Eye (tissue), 1 donor: ENCODE data around the gene DGKB.

ENCODE experiments used
- DNase-seq: peaks from one replicate; pipeline ENCODE4 v3.0.0-alpha.2; 2015

DGKB gene

DNA sequence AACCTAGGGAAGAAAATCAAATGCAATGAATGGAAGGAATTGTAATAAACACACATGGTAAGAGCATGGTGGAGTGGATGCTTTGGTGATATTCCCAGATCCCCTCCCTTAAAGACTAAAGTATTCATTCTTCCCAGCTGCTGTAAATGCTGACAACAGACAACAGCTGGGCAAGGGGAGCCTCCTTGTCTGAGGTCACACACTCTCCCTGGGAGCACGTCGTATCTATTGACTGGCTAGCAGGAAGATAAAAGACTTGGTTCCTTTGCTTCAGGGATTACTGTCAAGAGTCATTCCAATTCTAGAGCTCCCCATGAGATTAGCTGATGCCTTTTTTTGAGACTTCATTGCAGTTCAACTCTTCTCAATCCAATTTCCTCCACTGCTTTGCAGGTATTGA lies 469.6 kb downstream of the DGKB start:
- DNase-seq: peak; percentile 45

DNA sequence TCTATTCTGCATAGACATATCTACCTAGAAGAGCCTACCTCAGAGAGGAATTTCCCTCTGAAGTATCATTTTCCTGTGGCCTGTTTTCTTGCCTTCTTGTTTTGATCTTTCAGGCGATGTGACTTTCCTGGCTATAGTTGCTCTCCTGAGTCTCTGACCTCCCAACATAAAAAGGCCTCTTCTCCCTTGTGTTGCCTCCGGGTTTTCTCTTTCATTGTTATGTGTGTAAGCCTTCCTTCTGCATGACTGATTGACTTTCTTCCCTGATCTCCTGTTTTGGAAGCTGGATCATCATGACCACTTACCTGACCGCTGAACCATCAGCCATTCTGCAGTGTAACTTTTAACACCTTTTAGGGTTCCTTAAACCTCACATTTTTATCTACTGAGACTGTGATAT lies 471.6 kb downstream of the DGKB start:
- no peak for DNase-seq

DNA sequence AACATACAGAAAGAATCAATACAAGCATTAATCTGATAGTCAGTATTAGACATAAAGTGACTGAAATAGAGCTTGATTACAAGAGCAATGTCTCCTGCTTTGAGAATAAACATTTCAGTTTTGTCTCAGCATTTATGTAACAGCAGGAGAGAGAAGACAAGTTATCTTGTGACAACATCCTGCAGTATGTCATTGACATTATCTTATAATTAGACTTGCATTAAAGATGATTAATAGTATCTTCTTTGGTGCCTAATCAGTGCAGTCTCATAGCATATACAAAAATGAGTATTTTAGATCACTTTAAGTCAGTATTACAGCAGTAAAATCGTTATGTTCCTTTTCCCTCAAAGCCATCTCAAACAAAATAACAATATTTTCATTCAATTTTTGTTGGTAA lies 477.0 kb downstream of the DGKB start:
- no peak for DNase-seq

DNA sequence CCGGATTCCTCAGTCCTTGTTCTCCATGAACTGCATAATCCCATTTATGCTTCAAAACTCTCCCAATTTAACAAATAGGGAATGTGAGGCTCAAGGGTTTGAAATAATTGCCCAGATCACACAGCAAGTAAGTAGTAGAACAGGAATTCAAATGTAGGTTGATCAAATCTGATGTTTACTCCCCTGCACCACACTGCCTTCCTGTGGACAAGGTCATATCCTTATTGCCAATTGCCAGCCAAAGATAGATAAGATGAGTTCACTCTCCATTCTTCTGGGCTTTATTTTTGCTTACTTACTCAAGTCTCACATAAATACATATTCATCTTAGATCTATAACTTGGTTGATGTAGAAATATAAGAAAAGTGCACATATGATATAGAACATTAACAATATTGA lies 477.9 kb downstream of the DGKB start:
- no peak for DNase-seq

DNA sequence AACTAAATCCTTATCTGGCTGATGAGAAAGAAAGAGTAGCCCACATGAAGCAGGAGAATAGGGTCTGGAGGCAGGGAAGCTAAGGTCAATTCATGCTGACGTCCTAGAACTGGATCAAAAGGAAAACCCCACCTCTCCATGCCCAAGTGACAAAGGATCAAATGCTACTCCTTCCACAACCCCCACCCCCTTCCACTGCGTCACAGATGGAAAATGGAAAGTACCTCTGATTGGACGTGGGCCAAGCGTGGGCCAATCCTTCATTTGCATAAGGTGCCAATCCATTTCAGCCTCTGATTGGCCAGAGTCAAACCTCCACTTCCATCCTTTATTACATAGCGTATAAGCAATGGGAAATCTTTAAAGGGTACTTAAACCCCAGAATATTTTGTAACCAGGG lies 481.8 kb downstream of the DGKB start:
- no peak for DNase-seq

DNA sequence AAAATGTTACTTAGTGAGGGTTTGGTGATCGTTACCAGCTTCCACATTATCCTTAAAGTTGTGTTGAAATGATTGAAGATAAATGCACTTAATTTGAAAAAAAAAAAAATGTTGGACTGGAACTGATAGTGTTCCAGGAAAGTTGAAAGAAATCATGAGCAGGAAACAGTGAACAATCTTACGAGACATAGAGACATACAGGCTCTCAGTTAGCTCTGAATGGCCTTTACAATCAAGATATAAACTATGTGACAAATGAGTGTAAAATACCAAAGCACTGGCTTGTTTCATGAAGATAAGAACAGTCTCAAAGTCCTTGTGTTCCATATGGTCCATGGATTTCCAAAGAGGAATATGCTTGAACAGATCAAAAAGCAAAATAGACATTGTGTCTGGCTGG lies 483.0 kb downstream of the DGKB start:
- DNase-seq: no peak

DNA sequence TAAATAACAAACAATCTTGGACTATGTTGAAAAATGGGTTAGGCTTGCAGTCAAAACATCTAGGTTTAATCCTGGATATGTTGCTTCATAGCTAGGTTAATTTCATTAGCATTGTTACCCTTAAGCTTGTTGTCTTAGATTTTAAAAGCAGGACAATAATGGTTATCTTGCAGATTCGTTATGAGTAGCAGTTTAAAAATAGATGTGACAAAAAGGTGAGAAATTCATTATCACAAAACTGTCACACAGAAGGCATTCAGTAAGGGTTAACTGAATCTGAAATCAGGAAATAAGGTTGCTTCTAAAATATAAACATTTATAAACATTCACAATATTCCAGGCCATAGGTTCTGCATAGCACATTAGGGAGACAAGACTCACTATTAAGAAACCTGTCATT lies 483.9 kb downstream of the DGKB start:
- no peak for DNase-seq

DNA sequence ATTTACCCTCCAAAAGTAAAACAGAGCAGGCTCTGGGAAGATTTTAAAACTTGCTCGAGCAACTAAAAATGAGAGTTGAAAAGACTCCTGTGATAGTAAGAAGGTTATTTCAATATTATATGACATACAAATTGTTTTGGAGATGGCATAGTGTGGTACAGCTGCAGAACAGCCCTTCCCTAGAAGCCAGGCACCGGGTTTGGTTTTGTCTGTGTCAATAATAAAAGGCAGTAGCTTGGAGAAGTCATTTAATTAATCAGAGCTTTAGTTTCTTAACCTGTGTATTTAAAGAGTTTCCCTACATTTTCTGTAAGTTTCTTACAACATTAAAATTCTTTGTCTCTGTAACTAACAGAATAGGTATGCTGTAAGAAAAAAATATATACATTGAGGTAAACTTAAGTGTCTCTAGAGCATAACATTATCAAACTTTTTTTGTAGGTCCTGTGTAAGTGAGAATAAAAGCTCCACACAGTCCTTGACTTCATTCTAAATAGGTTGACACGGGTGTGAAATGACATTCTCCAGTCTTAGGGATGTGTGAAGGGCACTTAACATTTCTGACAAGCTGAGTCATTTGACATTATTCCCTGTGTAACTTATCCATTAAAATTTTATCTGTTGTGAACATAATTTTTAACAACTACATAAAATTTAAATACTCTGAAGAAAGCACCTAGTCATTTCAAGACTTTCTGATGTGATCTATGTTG lies 488.1 kb downstream of the DGKB start:
- no peak for DNase-seq

DNA sequence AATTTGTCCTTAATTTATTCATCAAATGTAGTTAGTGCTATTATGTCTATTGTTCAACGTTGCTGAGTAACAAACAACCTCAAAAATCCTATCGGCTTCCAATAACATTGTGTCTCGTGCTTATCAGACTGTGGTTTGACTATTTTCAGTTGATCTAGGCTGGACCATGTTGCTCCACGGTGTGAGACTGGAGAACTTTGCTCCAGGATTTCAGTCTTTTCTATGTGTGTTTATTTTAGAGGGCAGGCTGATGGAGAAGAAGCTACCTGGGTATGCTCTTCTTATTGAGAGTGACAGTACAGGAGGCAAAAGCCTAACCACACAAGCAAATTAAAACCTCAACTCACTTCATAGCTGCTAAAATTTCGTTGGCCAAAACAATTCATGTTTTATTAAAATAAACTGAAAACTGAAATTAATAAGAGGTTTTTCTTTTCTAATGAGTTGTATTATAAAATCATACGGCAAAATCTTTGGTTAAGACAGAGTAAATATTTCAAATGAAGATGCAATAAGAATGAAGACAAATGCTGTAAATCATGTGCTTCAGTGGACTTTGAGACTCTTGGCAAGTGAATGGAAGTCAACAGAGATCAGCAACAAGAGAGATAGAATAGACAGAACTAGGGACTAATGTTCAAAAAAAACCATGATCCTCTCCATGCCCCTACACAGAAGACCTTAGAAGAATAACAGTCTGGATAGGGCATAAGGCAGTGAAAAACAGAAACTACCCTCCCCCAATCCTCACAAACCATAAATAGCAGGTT lies 495.1 kb downstream of the DGKB start:
- no peak for DNase-seq

DNA sequence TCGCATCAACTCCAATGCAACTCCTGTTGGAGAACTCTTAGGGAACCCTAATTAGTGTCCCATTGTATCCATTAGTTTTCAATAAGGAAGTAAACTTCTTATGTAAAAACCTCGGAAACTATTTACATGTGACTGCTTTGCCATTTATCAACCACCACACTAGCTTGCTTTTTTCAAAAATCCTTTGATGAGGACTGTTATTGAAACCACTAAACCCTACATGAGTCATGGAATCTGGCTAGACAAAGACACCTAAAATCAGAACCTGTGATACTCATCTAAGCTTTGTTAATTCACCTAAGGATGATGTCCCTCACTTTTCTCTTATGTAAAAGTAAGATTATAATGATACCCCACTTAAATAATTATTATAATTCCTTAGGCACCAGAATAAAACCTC lies 499.0 kb downstream of the DGKB start:
- no peak for DNase-seq

DNA sequence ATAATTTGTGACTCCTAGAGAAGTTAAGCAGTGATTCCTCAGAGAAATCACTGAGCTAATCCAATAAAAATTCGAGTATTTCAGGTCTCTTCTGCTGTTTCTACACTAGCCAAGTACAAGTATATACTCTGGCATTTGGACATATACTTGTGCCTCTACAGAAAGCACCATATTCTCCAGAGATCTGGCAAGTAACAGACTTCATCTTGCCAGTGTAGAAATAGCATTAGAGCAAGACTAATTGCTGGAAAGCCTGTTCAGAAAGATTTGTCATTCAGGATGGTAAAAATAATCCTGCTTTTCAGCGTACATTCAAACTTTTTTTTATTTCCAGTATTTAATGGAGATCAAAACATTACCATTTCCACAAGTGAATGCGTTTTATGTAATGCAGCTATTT lies 502.3 kb downstream of the DGKB start:
- DNase-seq: no peak

DNA sequence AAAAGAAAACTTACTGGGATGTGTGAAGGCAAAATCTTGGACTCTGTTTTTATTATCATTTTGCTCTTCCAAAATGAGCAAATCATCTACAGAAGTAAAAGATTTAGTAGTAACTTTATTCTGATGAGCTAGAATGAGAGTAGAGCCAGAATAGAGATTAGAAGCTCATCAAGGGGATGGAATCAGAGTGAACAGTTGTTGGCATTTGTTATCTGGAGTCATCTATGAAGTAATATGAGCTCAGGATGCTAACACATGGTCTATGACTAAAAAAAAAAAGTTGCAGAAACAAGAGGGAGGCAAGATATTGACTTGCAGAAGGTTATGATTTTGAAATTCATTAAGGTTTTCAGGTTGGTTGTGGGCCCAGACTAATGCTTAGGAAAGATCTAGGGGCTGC lies 504.0 kb downstream of the DGKB start:
- no peak for DNase-seq

DNA sequence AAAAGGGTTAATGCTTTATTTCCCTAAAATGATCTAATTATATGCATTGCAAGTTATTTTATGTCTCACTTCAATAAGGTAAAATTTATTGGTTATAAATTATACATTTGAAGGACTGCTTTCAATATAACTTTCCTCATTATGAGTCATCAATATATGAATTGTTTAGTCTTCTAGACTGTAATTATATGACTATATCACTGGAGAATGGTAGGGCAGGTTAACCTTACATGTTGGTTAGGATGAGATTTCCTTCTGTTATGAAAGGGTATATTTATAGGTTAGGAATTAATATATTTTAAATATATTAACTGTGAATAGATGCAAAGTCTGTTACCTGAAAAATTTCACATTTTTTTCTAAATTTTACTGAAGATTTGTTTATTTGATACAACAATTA lies 506.7 kb downstream of the DGKB start:
- no peak for DNase-seq

DNA sequence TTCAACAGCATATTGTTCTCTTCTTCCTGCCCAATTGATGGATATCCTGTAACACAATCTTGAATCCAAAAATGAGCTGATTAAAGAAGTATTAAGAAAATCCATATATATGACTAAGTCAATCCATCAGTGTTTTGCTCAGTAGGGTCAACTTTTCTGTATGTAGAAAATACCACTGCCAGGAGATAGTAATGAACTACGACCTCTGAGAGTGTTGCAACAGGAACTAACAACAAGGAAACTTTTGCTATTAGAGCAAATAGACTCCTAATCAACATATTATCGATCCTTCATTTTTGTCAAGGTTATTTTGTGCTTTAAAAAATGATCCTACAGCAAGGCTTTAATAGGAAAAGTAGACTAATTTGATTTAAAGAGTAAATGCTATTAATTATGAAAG lies 507.8 kb downstream of the DGKB start:
- no peak for DNase-seq

DNA sequence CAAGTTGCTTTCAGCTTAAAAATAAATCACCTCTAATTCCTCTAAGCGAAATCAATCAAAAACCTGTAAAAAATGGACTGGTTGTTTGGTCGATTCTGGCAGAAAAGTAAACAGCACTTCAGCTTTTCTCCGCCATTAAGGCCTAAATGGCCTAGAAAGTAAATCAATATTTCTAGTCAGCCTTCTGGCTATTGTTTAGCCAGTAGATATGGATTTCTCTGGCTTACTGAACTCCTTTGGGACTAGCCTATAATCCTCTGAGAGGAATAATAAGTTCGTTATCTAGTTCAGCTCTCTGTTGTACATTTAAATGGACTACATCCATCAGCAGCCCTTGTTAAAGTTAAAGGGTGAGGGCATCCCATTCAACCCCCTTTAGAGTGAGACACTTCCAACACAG lies 513.0 kb downstream of the DGKB start:
- no peak for DNase-seq

DNA sequence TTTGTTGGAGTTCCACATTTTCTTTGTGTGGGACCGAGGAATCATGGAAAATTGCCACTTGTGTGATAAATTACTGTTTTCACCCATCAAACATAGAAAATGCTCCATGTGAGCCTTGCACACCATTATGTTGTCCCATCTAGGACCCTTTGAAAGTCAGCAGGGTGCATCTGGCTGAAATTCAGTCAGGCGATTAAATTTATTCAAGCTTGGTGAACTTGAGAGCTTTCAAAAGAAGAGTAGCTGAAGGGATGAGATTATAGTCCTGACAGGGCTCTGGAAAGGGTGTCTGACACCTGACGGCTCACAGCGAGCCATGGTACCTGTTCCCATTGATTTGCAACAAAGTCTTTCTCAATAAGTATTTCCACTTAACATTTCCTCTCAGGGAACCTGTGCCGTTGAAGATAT lies 513.4 kb downstream of the DGKB start:
- DNase-seq: peak; percentile 66

DNA sequence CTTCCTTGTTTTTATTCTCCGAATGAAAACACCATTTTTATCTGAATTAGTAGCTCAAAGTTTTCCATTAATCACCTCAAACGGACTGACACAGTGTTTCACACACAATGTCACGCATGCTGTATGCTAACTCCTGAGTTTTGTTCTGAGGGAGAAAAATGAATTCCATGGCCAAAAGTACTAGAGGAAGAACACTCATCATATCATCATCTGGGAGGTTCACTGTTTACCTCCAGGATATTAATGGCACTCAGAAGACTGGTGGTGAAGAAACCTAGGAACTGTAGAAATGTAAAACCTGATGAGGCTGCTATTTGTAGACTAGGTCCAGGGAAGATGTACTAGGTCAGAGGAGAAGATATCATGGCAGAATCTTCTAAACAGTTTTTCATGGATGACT lies 517.5 kb downstream of the DGKB start:
- no peak for DNase-seq

DNA sequence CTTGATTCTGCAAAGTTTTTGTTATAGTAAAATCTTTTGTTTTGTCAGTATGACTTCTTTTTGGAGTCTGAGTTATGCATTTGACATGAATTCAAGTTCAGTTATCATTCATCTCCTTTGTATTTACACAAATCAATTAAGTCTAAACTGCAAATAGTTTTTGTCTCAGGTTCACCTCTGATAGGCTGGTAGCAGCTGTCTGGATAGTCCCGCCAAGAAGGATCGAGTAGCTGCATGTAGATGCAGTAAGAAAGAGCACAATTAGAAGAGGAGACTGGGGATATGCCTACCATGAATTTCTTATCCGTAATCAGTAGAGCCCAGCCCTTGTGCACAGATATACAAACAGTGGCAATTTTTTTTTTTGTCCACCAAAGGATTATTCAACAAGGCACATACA lies 520.6 kb downstream of the DGKB start:
- no peak for DNase-seq

DNA sequence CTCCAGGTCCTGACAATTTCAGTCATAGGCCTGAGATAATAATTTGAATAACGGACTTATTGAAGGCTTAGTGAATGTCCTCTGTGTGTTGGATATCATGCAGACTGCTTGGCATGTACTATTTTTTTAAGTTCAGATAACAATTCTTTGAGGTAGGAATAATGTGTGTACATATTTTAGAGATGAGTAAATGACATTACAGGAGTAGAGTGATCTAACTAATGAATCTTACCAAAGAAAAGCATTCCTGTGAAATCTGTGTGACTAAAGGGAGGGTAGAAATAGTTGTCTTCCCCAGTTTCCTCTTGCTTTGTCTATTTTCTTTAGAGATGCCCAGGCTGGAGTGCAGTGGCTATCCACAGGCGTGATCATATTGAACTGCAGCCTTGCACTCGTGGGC lies 521.2 kb downstream of the DGKB start:
- no peak for DNase-seq

DNA sequence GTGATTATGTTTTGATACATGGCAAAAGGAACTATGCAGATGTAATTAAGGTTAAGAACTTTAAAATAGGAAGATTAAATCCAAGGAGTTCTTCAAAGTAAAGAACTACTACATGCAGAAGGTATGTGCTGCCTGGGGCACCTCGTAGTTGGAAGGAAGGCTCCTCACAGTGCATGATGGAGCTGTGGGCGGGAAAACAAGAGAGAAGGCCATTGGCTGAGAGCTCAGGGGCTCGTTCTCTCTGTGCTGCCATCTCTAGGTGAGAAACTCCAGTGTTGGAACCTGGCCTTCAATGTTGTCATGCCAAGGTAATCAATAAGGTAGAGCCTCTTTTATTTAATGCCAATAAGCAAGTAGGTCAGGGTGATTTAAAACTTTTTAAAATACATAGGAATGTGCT lies 521.7 kb downstream of the DGKB start:
- no peak for DNase-seq

DNA sequence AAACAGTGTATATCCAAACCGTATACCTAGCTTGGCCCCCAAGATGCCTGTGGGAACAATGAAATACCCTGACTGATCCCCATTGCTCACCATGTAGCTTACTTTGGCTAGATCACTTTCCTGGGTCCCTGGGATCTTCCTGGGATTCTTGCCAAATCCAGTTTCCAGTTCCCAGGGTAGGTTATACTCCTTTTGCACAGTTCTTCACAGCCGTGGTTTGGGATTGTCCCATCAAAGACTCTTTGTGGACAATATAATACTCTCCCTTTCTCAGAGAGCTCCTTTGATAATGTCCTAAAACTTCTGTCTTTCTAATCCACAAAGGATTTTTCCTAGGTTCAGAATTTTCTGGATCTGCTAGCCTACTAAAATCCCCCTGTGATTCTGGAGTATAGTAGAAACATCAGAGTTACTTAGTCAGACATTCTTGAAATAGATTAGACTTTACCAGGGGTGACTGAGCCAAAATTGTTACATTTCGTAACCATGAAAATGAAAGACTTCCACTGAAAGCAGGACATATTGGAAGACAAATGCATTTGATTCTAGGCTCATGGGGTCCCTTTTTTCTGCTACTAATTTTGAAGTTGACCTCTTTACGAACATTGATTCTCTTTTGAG lies 524.8 kb downstream of the DGKB start:
- no peak for DNase-seq

DNA sequence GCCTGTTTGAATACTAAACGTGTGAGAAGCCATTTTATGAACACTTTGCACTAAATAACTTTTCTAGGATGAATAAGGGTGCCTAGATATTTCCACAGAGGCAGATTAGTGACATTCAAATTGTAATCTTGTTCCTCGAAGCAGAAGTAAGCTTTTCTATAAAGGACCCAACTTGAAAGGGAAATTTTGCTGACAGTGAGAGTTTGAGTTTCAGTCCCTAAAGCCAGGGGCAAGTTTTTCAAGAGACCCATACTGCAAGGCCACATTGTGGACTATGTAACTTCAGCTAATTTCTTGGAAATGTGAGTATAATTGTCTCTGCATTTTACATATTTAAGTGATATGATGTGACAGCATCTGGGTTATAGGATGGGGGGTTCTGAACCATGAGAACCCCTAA lies 525.8 kb downstream of the DGKB start:
- no peak for DNase-seq

DNA sequence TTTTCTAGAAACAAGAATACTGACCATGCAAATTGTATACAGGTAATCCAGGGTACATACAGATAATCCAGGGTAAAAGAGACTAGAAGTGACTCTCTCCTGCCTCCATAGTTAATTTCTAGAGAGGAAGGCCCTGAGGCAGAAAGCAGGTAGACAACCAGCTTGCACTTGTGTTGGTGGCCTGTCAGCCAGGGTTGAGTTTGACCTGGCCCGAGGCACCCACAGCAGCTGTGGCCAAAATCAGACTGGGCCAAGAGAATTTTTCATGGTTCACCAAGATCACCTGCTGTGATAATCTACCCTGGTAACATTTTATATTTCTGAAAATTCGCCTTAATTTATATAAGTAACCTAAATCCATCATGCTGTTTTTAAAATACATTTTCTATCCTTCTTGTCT lies 526.6 kb downstream of the DGKB start:
- DNase-seq: no peak

DNA sequence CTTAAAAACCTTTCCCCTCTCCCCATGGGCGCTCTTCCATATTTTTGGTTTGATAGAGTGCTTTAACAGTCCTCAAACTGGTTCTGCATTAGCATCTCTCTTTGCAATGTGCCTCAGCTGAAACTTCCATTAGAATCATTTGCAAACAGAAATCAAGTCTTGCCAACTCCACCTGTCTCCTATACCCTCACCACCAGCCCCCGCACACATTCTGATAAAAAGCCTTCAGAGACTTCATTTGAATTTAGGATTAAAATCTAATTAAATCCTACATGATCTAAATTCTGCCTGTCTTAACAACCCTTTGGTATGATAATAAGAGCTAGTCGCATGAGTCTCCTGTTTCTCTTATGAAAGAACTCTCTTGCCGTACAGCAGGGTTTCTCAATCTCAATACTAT lies 528.2 kb downstream of the DGKB start:
- DNase-seq: no peak
